HG03439 (cell line): ENCODE data around the gene C1QTNF9B.

Experiments used
- ATAC-seq: cut with Tn5 transposase; IDR thresholded peaks from one replicate; pipeline ENCODE4 v1.9.1; 2021; ENCODE audit warnings: mild to moderate bottlenecking, moderate library complexity; ENCODE audit not compliant: unreplicated experiment

Gene C1QTNF9B

DNA sequence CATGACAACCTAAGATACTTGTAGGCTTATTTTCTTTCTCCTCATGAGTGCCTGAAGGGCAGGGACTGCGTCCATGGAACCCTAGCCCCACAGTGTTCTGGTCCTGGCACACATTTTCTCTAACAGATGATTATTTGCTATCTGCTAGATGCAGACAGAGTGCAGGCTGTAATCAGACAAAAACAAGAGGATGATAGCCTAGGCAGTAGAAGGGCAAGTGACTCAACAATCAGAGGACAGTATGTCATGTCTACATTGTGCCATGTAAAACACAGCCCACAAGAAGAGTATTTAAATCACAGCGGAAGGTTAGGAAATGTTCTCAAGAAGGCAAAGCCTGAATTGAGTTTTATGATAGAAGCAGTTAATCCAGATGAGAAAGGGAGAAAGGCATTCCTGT lies 37.4 kb downstream of the C1QTNF9B start:
- no peak for ATAC-seq

DNA sequence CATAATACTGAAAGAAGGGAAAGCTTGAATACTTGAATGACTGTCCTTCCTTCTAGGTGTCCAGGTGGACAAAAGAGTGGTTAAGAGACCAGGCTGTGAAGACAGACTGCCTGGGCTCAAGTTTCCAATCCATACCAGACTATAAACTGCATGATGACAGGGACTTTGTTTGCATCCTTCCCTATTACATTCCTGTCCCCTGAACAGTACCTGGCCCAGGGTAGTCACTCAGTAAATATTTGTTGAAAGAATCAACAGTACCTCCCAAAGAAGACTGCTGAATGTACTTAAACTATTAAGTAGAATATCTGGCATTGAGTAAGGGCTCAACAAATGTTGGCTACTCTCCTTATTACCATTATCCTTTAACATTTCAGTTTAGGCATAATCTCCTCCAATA lies 37.8 kb downstream of the C1QTNF9B start:
- ATAC-seq, result no peak

DNA sequence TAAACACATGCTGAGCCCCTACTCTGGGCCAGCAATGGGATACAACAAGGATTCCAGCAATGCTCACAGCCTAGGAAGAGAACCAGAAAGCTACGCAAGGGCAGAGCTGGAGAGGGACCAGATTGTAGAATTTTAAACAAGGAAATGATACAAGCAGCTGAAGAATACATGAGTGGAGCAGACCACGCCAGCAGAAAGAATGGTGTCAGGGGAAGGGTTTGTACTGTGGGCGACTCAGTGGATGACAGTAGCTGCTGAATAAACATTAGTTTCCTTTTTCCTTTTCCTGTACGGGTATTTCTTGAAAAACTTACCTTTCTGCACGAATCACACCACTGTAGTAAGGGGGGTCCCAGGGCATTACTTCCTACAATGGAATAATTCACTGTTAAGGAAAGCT lies 38.8 kb downstream of the C1QTNF9B start:
- no peak for ATAC-seq

DNA sequence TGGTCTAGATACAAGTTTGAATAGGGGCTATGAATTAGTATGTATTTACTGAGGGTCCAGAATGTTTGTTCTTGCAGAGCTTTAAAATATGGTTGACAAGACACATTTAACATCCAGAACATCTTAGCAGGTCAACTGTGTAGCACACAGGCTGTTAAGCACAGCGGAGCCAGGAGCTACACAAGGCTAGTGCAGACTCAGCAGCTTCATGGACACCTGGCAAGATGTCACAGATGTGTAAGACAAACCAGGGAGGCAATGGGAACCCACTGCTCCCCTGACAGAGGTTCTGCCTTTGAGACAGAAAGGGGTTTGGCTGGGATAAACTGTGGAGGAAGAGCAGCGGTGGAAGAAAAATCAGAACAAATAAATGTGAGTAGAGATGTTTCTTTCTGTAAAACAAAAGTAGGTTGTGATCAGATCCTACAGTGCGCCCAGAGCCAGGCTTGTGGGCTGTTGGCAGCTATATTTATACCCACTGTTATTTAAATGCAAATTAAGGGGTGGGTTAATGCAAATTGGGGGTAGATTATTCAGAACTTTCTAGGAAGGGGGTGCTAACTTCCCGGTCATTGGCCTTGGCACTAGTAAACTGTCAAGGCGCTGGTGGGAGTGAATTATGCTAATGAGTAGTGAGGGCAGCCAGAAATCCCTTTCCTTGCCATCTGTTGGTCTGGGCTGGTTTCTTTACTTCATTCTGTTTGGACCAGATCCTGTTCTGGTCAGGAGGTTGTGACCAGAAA lies 41.1 kb downstream of the C1QTNF9B start:
- no peak for ATAC-seq

DNA sequence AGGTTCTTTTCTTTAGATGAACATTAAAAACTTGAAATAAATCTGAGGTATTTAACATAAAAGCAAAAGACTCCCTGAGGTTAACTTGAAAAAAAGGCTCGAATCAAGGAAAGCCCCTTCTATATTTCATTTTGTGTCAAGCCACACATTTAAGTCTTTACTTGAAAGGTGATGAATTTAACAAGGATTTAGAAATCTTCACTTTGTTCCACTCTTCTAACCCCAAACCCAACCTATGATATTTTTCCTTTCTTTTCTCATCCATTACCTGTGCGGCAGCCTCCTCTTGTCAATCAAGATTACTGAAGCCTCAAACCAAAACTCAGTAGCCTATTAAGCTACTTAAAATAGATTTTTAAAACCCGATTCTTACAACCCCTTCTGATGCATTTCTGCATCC lies 41.9 kb downstream of the C1QTNF9B start:
- ATAC-seq, result no peak

DNA sequence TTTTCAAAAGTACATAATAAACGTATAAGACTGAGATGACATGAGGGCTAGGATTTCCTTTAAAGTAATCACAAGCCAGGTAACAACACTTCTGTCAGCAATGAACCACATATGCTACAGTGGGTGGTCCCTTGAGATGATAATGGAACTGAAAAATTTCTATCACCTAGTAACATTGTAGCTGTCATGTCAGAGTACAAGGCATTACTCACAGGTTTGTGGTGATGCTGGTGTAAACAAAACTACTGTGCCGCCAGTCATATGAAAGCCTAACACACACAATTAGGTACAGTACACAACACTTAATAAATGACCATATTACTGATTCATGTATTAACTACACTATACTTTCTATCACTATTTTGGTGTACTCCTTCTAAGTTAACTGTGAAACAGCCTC lies 45.0 kb downstream of the C1QTNF9B start:
- ATAC-seq, result no peak

DNA sequence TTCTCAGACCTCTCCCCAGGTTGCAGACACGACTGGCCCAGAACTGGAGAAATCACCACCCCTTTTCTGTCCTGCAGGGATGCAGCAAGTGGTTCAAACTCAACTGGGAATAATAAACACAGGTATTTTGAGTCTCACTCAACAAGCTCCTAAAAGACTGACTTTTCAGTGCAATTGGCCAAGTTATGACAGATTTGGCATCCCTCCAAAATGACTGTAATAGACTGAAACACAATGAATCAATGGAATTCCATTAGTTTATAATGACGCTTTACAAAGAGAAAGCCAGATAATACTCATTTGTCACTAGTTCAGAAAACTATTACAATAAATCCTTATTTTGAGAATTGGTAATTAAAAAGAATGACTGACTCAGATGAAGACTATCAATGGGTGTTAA lies 46.2 kb downstream of the C1QTNF9B start:
- no peak for ATAC-seq

DNA sequence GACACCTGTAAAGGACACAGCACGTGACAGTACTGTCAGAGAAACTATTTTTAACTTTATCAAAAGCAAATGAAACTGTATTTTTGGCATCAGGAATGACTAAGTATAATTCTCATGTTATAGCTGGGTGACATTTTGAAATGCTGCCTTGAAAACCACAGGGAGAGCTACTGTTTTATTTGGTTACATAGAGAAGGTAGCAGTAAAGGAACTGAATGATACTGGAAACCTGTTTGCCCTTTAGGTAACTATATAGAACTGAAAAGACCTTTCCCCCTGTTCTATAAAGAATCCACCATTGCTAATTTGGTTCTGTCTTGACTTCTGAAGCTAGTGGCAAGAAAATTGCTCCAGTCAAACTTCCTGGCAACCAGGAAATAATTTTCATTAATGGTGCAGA lies 47.2 kb downstream of the C1QTNF9B start:
- no peak for ATAC-seq

DNA sequence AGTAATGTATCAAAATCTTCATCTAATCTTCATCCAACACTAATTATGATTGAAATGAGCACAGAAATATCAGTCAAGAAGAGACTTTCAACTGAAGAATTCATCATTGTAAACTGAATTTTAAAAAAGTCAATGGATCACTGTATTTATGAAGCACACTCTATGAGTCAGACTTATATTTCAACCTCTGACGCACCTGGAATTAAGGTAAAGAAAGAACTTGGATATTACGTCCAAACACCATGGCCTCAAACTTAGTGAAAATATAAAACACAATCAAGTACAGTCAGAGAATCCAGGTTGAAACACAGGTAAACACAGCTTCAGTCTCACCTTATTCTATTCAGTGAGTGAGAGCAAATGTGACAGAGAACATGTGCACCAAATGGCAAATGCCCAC lies 47.6 kb downstream of the C1QTNF9B start:
- ATAC-seq, result no peak

DNA sequence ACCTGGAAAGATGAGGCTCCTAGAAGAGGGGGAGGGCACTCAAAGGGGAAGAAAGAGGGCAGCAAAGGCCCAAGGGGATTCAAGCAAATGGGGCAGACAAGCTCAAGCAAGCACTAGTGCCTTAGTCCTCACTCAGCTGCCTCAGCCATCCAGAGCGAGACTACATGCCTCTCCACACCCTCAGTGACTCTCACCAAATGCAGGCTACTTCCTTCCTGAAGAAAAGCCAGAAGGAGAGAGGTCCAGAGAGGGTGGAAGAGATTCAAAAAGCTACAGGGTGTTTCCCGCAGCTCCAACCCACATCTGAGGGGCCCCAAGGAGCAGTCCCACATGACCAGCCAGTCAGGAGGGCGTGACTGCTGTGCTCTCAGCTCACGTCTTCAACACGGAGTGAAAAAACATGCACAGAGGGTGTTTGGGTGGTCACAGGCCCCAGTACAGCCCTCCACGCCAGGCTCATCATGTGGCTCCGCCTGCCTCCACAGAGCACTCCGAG lies 48.6 kb downstream of the C1QTNF9B start:
- no peak for ATAC-seq

DNA sequence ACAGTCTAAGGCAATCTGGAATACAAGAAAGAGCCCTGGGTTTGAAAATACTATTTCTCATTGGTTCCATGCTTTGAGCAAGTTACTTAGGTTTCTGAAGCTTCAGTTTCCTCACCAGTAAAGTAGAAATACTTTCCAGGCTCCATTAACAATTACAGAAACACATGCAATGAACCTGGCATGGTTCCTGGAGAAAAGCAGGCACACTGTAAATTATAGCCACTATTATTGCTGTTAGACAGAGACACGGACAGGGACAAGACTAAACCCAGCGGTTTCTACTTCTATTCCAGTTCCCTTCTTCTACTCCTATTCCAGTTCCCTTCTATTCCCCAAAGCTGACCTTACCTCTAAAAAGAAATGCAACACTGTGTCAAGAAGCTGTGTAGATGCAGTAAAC lies 49.3 kb downstream of the C1QTNF9B start:
- no peak for ATAC-seq

DNA sequence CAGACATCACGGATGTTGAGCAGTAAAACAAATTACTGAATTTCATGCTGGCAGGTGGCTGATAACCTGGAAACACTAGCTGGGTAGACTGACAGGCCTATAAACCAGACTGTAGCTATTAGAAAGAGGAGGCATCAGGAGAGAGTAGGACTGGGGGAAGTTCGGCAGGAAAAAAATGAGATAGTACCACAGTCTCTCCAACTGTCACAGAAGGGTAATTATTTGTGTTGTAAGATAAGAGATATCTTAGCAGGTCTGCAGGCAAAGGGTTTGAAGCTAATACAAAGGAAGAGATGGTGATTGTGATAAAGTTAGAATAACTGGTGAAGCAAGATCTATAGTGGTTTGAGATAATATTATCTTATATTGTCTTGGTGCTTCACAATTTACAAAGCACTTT lies 49.8 kb downstream of the C1QTNF9B start:
- ATAC-seq, result no peak

DNA sequence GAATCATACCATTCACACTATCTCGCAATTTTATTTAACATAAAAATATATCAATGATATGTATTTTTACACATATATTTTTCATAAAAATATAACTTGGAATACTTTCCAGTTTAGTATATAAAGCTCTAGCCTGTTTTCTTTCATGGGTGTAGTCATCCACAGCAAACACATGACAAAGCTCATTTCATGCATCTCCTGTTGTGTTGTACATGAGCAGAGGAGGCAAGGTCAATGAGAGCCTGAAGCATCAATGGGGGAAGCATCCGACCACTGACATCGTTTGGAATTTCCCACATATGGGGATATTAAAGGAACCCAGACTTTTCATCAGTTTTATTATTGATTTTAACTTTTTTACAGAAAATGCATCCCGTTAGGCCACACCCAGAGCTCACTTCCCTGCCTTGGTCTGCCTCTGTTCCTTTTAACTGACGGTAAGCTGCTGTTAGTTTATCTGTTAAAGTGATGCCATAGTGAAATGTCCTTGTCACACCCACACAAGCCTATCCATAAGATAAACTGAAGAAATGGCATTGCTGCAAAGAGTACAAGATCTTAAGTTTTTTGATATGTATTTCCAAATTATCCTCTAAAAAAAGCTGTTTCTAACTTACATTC lies 52.1 kb downstream of the C1QTNF9B start:
- peak; percentile 25 for ATAC-seq

DNA sequence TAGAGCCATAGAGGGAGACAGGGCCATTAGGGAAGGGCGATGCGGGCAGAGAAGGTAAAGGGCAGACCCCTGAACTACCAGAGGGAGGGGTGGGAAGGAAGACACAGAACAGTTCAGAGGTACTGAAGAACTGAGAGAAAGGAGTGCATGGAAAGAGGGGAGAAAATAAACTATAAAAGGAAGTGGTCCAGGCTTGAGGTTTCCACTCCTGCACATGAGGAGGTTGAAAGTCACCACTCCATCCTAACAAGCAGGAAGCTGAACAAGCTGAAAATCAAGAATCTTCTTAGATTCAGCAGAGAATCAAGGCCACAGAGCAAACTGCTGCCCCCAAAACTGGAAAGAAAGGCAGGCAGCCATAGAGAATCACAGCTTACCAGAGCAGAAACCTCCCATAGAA lies 53.2 kb downstream of the C1QTNF9B start:
- no peak for ATAC-seq

DNA sequence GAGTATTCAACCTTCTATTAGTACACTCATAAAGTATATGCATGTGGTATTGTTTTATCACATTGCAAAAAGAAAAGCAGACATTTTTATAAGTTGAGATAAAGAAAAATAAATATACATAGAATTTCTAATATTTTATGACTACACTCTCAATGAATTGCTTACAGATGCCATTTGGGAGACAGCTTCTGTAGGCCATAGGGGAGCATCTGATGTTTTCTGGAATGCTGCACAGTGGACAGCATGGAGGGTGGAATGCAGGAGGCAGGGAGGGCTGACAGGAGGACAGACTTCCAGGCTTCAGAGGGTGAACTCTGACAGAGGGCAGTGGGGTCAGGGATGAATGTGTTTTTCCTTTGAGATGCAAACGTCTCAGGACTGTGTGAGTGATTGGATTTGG lies 53.9 kb downstream of the C1QTNF9B start:
- ATAC-seq, result no peak

DNA sequence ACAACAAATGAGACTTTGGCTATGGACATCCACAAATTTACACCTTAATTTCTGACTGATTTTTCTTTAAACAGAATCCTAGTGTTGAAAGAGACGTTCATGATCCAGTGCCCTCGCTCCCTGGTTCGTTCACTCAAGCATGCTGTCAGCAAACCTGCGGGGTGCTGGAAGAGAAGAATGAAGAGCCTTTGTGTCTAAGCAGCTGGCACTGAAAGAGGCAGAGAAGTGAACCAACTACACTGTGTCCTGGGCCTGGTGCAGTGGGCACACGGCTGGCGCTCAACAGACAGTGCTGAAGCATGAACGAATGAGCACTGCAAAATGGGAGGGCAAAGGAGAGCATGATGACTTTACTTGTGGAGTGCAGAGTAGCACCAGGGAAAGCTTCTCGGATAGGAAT lies 54.9 kb downstream of the C1QTNF9B start:
- no peak for ATAC-seq
